SKM-1 (cell line): ENCODE results near the gene INPP5A.
"Not testable (repeated sequence)": the region's sequence is repeated elsewhere in the genome, so short reads cannot be mapped to it uniquely, and the experiment has no call there.

ENCODE experiments used
- DNase-seq: peaks from one replicate; lab custom pipeline; 2025; ENCODE audit not compliant: unreplicated experiment; lab: John Stamatoyannopoulos, UW

INPP5A gene

DNA sequence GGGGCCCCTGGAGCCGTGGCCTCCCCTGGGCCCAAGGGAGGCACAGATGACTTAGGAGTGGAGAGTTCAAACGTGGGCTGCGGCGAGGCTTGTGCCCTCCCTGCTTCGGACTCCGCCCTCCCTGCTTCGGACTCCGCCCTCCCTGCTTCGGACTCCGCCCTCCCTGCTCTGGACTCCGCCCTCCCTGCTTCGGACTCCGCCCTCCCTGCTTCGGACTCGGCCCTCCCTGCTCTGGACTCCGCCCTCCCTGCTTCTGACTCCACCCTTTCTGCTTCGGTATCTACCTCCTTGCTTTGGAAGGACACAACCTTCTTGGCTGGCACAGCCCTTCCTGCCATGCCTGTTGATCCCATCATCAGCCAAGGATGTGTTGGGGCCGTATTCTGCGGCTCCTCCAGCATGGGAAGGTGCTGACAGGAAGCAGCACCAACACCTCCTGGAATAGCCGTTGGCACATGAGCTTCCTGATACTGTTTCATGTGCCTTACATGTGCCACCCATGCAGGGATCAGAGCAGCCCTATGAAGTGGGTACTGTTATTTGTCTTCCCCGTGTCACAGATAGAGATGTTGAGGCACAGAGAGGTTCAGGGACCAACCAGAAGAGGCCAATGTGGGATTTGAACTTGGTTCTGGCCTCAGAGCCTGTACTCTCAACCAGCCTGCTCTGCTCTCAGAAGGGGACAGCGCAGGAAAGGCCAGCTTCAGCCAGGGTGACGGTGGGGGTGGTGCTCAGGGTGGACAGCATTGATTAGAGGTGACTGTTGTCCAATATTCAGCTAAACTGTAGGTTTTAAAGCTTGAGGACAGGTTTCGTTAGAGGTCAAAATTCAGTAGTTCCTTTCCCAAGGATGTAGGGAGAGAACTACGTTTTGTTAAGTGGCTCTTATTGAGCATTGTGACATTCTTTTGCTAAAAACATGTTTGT, 133.9 kb downstream of the INPP5A start:
- DNase-seq = no peak

GRCh38 chr10:132673746-132674145, 136.2 kb downstream of the INPP5A start:
- not testable (repeated sequence) for DNase-seq

GRCh38 chr10:132674311-132674710, 136.7 kb downstream of the INPP5A start:
- no peak for DNase-seq

- no peak for DNase-seq
Observed at GRCh38 chr10:132675031-132675740, 137.6 kb downstream of the INPP5A start.

DNA sequence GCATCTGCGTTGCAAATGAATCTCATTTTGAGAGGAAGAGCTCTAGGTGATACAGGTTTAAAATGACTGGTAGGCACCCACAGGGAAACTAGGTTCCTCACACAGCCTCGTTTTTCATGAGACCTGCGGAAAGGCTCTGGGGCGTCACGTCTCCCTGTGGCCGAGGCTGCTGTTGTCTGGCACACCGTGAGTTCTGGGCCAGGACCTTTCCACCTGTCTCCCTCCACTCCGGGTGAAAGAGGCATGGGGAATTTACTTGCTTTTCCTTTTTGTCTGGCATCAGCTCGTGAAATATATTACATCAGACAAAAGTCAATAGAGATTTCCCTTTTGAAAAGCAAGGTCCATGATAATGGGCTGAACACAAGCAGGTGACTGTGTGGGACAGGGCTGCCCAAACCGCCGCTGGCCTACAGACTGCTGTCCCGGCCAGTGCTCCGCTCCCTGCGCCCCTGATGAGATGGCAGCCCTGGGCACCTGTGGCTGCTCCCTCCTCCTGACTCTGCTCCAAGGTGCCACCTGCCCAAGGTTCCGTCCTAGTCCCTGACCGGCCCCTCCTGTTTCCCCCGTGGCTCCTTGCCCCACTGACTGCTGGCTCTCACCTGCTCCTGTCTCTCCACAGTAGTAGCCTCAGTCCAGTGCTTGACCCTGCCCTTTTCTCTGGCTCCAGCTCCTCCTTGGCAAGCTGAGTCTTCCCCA, 138.8 kb downstream of the INPP5A start:
- no peak for DNase-seq

DNA sequence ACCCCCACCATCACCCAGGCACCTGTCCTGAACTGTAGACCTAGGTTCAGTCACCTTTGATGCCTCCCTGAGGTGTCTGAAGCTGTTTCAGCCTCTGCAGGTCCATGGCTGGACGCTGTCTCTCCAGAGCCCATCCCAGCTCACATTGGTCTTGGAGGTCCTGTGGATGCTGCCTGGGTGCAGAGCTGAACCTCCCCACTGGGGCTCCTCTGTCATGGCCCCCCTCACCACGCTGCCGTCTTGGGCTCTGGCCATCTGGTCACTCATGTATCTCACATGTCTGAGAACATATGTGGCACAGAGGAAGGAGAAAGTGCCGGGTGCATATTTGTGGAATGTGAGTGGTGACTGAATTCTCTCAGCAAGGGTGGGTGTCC, 139.5 kb downstream of the INPP5A start:
- no peak for DNase-seq

GRCh38 chr10:132677473-132678227, 140.1 kb downstream of the INPP5A start:
- no peak for DNase-seq

DNA sequence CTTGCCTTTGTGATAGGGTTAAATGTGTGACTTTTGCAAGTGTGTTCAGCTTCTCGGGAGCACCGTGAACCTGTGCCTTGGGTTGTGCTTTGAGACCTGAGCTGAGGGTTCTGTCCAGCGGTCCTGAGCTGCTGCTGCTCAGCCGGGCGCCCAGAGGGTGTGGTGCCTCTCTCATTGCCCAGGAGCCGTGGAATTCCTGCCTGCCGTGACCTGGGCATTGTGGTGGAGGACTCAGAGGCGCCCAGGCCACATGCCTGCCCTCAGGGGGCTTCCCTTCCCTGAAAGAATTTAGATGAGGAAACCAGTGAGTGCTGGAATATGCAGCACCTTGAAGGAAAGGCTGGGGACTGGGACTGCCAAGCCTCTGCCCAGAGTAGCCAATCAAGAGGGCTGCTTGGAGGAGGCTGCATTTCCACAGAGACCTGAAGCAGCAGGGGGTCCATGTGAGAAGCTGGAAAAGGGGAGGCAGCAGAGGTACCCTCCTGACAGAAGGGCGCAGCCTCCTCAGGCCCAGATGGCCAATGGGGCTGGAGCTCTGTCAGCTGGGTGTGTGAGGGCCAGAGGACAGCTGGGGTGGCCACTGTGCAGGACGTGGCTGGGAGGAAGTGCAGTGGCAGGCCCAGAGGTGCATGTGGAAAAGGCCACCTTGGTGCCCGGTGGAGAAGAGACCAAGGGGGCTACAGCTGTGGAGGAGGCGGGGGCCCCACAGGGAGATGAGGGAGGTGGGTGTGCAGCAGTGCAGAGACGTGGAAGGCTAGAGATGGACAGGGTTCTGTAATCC, 141.0 kb downstream of the INPP5A start:
- no peak for DNase-seq

GRCh38 chr10:132679217-132679595, 141.6 kb downstream of the INPP5A start:
- no peak for DNase-seq

DNA sequence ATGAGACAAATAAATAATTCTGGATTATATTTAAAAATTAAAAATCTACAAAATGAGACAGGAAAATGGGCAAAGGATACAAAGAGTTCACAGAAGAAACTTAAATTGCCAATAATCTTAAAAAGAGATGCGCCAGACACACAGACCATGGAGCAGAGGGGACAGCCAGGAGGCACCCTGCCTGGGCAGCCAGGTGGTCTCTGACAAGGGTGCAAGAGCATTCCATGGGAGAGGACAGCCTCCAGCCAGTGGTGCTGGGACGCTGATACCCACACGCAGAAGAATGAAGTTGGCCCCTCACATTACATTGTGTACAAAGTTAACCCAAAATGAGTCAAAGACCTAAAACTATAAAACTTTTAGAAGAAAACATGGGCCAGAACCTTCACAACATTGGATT, 142.1 kb downstream of the INPP5A start:
- no peak for DNase-seq

DNA sequence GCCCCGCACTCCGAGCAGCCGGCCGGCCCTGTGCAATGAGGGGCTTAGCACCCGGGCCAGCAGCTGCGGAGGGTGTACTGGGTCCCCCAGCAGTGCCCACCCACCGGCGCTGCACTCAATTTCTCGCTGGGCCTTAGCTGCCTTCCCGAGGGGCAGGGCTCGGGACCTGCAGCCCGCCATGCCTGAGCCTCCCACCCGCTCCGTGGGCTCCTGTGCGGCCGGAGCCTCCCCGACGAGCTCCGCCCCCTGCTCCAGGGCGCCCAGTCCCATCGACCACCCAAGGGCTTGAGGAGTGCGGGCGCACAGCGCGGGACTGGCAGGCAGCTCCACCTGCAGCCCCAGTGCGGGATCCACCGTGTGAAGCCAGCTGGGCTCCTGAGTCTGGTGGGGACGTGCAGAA, 143.2 kb downstream of the INPP5A start:
- DNase-seq = not testable (repeated sequence)

DNA sequence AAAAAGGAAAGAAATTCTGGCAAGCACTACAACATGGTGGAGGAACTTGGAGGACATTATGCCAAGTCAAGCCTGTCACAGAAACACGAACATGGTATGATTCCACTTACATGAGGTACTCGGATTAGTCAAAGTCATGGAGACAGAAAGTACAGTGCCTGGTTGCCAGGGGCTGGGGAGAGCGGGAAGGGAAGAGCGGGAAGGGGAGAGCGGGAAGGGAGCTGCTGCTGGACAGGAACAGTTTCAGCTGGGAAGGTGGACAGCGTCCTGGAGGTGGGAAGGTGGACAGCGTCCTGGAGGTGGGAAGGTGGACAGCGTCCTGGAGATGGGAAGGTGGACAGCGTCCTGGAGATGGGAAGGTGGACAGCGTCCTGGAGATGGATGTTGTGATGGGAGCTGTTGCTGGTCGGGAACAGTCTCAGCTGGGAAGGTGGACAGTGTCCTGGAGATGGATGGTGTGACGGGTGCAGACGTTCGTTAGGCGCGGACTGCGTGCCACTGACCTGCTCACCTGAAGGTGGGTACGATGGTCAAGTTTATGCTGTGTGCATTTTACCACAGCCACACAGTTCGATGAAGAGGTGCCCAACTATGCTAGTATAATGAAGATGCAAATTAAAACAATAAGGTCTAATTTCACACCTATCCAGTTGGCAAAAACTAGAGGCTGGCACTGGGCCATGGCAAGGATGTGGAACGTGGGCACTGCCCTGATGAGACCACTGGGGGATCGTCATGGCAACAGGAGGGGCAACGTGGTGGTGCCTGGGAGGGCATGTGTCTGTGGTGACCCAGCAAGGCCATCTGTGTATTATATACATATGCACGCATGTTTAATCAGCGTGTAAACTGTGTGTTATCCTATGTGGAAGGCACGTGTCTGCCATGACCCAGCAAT, 144.5 kb downstream of the INPP5A start:
- no peak for DNase-seq

DNA sequence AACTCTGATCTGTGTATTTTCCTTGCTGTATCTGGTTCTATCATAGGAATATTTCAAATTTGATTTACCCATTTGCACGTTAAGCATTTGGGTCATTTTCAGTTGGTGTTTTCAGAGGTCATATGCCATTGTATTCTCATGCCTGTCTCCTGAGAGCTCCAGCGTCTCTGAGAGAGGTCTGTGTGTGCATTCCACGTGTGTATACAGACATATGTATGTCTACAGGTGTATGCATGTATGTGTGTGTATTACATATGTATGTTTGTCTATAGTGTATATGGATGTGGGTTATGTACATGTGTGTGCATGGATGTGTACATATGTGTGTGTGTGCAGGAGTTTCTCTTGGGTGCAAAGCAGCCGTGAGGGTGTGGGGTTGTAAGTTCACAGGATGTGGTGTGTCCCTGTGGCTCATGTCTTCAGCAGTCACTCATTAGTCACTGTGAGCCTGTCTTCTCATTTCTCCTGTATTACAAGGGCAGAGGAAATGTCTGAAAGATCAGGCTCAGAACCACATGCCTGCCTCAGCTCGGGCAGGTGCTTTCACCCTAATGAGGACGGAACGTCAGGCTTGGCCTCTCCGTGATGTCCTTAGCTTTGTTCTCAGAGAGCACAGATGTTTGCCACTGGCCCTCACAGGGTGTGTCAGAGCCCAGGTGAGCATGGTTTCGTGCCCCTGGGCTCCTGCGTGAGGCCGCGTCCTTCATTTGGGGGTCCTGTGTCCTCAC, 146.7 kb downstream of the INPP5A start:
- no peak for DNase-seq

DNA sequence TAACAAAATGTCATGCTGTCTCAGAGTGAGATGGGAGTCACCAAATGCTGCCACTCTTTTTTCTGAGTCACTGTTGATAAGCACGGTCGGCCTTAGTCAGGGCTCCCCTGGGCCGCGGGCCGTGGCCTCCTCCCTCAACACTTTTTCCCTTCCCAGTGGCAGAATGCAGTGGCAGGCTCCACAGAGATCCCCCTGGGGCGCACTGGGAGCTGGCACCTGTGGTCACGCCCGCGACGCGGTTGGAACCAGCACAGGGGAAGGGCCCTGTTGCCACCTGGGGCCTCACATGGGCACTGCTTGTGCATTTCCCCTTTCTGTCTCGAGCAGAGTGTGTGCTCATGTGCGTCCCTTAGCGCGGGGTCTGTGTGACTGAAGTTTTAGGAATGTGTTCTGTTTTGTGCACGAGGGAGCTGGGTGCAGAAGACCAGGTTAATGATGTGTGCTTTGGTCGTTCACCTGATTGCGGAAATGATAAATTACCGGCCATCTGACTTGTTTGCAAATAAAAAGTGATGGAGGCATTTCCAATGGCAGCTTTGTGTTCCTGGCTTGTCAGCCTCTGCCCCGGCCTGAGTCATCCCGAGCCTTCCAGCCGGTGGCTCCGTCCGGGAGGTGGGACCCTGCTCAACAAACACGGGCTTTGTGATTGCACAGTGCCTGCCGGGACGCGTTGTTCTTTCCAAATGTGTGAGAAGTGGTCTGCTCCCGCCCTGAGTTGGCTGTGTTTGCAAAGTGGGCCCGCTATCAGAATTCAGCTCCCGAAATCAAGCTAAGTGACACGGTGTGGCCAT, 147.7 kb downstream of the INPP5A start:
- DNase-seq = no peak

GRCh38 chr10:132685921-132686680, 148.5 kb downstream of the INPP5A start:
- no peak for DNase-seq

DNA sequence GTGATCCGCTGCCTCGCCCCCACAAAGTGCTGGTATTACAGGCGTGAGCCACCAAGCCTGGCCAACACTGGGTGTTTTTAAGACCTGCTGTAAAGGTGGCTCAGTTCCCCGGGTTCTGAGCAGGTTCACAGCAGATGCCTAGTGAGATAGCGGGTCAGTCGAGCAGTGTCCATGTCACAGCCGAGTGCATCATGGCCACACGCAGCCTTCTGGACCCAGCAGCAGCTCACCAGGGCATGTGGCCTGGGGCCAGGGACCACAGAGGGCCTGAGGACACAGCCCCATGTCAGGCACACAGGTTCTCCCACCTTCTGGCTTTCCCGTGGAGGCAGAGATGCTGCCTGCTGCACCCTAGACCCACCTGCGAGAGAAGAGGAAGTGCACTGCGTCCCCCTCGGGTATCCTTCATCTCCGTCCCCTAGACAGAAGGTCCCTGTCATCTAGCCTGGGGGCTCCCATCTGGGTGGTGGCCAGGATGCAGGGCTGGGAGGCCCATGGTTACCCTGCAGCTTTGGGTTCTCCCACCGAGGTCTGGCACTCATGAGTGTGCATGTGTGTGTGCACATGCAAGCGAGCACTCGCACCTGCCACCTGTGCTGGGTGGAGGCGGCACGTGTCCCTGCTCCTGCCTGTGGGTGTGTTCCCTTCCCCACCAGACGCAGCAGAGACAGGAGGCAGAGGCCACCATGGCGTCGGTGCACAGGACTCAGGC, 149.8 kb downstream of the INPP5A start:
- DNase-seq = no peak
